Renal pelvis (tissue), 4 donors: ENCODE results near the gene SRCIN1. TPM values are rescaled to one million over a fixed set of nuclear protein-coding genes. Genes with fewer than 3 reads are reported as not detected.
"Not testable (repeated sequence)": the region's sequence is repeated elsewhere in the genome, so short reads cannot be mapped to it uniquely, and the experiment has no call there.

ENCODE experiments used
- DNase-seq: peaks from one replicate; pipeline ENCODE4 v3.0.0-alpha.2; 2013
- polyA plus RNA-seq, 3 donors: library from polyadenylated mRNA; unstranded; fragments of 120-200 nt; gene quantifications; one replicate each; pipeline ENCODE4 v1.2.1, GENCODE V29; 2013; ENCODE audit not compliant: insufficient read length in 3 of 3

SRCIN1 gene
- polyA plus RNA-seq, 3 donors: 4.2 to 6.7 (median 6.2) TPM

DNA sequence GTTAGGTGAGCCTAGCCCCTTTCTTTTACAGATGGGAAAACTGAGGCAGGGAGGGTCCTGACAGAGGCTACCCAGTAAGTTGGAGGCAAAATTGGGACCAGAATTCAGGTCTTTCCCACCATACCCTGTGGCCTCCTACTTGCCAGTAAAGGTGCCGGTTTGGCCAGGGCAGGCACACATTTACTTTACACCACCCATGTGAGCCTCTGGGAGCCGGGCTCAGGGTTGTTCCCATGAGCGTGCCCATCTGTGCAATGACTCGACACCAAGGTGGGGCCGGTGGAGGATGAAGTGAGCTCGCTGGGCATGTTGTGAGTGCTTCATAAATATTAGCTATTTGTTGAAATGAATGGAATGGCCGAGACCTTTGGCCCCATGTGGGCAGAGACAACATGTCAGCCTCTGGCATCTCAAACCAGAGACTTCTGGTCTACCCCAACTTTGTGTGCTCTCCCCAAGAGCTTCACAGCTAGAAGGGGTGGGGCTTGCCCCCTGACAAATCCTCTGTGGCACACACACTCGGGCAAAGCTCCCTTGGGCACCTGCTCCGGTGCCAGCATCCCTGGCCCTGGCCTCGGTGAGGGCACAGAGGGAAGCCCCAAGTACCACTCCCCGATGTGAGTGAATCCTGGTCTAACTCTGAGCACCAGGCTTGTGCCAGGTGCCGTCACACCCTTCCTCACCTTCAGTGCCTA is 60.1 kb downstream of the SRCIN1 start:
- no peak for DNase-seq

DNA sequence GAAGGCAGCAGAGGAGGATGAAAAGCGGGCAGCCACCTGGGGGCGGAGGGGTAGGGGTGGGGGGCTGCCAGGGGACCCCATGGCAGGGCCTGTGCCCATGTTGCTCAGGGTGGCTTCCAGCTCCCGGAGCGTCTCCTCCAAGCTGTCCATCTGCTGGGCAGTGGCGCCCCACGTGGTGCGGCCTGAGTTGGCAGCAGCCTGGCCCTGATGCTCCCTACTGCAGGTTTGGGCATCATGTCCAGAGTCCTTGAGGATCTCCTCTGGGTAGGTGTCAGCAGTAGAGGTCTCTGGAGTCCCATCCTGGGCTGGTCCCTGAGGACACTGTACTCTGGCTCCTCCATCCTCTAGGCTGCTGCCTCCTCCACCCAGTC is 60.9 kb downstream of the SRCIN1 start:
- no peak for DNase-seq

DNA sequence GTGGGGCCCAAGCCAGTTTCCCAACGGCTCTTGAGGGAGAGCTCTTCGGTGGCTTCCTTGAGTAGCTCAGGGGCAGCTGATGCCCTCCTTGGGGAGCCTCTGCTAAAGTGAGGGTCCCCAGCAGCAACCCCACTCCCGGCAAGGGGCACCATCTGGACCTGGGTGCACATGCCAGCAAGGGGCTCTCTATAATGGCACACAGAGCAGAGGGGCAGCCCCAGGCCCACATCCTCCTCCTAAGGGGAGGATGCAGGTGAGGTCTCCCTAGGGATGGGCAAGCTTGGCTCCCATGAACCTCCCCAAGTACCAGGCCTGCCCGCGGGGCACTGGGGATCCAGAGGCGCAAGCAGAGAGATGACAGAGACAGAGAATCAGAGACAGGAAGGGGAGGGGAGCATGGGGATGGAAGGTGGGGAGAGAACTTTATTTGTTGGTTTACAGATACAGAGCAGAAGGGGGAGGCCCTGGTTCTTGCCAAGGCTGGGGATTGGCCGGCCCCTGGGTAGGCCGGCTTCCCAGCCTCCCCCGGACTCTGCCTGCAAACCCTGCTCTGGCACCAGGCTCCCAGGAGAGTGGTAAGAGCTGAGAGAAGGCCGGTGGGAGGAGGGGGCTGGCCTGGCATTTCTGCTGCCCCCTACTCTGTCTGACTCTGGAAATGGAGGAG is 61.4 kb downstream of the SRCIN1 start:
- DNase-seq: no peak

DNA sequence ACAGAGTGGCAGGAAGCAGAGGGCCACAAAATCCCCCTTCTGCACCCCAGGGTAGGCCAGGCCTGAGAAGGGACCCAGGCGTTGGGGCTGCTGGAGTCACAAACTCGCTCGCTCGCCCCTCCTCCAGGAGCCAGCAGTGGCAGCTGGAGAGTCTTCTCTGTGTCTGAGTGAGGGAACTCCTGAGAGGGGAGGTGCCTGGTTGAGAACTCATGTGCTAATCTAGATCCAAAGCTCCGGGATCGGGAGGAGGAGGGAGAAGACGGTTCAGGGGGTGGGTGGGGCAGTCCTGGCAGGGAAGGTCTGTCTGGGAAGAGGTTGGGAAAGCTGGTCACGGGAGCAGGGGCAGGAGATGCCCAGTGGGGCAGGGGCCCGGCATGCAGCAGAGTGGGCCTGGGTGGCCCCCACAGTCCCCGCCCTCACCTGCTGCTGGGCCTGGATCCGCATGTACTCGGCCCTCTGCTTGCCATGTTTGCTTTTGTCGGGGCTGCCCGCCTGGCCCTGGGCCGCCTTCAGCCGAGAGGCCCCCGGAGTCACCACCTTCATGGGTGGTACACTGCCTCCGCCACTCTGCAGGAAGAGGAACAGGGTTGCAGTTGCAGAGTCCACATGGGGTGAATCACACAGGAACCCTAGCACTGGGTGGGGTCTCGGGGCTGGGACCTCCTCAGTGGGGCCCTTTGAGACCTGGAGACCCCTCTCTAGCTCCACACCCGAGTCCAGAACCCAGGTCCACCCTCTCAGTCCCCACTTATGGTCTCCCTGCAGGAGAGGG is 62.2 kb downstream of the SRCIN1 start:
- no peak for DNase-seq

DNA sequence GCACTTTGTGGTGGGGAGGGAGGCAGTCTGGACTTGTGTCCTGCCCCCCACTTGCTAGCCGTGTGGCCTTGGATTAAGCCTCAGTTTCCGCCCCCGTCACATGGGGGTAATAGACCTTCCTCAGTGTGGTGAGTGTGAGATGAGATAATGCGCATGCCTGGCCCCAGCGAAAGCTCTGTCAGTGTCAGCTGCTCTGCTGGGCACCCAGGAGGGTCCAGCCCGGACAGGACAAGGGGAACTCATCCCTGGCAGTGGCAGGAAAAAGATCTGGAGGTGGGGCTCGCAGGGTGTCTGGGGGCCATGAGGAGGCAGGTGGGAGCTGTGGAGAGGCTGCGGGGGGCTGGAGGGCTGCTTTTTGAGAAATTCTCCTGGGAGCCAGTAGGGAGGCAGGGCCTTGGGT is 63.5 kb downstream of the SRCIN1 start:
- no peak for DNase-seq

DNA sequence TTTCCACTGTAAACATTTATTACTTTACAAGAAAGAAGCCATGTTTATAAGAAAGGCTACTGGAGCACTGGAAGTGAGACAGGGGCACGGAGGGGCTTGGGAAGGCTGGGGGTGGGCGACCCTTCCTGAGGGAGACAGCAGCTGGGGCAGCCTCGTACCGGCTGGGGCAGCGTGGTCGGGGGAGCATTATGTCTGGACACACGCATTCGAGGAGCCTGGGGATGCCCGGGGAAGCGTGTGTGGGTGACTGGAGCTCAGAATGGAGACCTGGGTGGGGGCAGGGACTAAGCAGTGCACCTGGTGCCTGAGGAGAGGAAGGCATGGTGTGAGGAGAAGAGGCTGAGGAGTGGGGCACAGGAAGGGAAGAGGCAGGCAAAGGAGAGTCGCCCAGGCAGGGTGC is 64.5 kb downstream of the SRCIN1 start:
- no peak for DNase-seq

- no peak for DNase-seq
Measured at GRCh38 chr17:38540514-38541045, 65.2 kb downstream of the SRCIN1 start.

DNA sequence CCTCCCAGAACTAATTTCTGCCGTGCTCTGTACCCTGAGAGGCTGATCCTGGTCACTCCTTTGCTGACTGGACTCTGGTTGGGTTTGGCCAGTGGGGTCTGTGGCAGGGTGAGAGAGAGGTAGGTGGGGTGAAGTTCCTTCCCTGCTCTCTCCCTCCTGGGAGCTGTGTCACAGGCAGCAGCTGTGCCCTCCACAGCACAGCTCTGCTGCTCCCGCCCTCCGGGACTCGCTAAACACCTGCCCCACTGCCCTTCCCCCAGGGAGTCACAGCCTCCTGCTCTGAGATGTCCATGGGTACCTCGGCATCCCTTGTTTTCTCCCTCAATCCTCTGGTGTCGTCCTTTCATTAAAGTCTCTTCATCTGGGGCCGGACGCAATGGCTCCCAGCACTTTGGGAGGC is 66.4 kb downstream of the SRCIN1 start:
- no peak for DNase-seq

- DNase-seq: no peak
Measured at GRCh38 chr17:38538906-38539305, 66.8 kb downstream of the SRCIN1 start.

DNA sequence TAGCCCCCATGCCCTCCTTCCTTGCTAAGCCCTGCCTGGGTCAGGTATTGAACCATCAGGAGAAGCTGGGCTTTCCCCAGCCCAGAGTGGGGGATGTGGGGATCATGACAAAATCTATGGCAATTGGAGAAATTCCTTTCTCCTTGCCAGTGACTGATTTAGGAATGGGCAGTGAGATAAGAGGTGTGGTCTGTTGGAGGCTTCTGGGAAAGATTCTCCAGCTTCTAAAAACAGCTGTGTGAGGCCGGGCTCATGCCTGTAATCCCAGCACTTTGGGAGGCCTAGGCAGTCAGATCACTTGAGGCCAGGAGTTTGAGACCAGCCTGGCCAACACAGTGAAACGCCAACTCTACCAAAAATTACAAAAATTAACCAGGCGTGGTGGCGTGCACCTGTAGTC is 69.1 kb downstream of the SRCIN1 start:
- DNase-seq: no peak

GRCh38 chr17:38535886-38536285 is 69.9 kb downstream of the SRCIN1 start:
- DNase-seq: no peak

DNA sequence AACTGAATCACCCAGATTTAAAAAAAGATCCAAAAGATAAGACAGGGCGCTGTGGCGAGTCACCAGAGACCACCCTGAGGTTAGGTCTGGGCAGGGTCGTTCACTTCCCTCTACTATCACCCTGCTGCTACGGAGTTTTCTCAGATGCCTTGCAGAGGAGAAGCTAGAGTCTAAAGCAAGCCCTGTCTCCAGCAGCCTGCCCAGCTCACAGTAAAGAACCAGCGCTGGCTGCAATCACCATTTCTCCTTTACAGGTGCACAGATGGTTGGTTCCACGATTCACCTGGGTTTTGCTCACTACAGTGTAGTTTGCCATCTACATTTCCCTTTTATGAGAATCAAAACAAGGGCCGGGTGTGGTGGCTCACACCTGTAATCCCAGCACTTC is 71.3 kb downstream of the SRCIN1 start:
- no peak for DNase-seq

DNA sequence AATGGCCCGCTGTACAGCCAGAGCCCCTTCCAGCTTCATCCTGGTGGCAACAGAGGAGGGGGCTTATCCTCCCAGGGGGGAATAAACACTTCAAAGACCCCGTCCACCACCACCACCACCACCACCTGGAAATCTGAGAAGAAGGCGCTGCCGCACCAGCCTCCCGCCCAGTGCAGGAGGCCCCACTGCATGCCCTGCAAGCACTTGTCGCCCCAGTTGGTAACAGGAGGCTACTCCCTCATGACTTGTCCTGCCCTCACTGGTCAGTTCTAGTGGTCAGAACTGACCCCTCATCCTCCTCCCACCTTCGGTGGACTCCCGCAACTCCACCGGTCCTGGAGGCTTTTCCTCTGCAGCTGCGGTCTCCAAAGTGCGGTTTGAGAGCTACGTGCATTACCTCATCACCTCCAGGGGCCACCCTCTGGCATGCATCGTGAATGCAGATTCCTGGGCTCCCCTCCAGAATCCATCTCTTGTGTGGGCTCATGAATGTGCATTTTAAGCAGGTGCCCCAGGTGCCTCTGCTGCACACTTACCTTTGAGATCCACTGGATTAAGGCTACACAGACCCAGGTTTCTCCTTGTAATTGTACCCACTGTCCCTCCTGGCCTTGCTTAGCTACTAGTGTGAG is 71.8 kb downstream of the SRCIN1 start:
- DNase-seq: no peak

- no peak for DNase-seq
Measured at GRCh38 chr17:38533241-38533640, 72.5 kb downstream of the SRCIN1 start.

DNA sequence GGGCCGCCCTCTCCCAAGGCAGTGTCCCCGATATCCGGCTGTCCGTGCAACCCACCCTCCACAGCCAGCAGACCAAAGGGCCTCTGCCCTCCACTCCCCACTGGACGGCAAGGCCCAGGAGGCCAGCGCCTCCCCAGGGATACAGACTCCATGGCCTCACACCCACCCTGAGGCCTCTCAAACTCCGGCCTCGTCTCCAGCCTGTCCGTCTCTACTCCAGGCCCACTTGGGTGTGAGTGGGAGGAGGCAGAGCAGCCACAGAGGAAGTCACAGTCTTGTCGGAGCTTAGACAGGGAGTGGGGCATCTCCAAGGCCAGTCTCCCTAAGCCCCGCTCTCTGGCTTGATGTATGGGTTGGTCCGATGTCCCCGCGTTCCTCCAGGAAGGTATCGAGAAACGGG is 73.3 kb downstream of the SRCIN1 start:
- DNase-seq: no peak

- DNase-seq: not testable (repeated sequence)
Measured at GRCh38 chr17:38531761-38532160, 74.0 kb downstream of the SRCIN1 start.

- not testable (repeated sequence) for DNase-seq
Measured at GRCh38 chr17:38530856-38531255, 74.9 kb downstream of the SRCIN1 start.

- not testable (repeated sequence) for DNase-seq
Measured at GRCh38 chr17:38528141-38528540, 77.6 kb downstream of the SRCIN1 start.

DNA sequence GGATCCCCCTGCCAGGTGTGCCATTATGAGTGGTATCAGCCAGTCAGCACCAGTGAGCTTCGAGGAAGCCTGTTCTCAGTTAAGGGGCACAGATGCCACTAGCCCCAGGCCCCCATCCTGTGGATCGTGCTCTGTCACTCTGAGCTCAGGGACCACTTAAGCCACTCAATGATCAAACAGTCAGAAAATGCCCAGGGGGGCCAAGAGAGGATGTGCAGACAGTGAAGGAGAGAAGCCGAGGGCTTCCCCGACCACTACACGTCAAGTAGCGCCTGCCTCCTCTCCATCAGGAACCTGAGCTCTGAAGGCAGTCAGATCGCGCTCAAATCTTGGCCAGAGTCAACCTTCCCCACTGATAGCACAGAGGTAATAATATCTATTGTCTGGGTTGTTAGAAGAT is 79.2 kb downstream of the SRCIN1 start:
- not testable (repeated sequence) for DNase-seq

DNA sequence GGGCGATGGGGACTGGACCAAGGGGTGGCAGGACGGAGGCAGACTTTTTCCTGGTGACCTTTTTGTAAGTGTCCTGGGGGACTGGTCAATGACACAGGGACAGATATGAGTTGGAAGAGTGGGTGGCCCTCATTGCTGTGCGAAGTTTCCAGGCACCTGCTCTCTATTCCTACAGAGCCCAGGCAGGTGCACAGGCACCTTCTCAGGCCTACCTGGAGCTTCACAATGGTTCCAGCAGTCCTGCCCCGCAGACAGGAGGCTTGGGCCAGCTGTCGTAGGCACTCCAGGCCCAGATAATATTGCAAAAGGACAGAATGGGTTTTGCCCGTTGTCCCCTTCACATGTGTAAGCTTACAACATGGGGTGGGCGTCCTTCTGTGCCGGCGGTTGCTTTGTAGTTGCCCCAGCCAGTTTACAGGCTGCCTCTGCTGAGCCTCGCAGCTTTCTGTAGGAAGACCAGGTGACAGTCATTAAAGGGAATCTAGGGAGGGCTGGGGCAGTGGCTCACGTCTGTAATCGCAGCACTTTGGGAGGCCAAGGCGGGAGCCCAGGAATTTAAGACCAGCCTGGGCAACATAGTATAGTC is 93.2 kb downstream of the SRCIN1 start:
- no peak for DNase-seq

GRCh38 chr17:38511150-38512108 is 94.3 kb downstream of the SRCIN1 start:
- no peak for DNase-seq
